ENCODE data around the gene MAN2A2. TPM values are rescaled to one million over a fixed set of nuclear protein-coding genes. Genes with fewer than 3 reads are reported as not detected.

MAN2A2 gene
- polyA plus RNA-seq, 1 experiment, result 14.3 TPM

DNA sequence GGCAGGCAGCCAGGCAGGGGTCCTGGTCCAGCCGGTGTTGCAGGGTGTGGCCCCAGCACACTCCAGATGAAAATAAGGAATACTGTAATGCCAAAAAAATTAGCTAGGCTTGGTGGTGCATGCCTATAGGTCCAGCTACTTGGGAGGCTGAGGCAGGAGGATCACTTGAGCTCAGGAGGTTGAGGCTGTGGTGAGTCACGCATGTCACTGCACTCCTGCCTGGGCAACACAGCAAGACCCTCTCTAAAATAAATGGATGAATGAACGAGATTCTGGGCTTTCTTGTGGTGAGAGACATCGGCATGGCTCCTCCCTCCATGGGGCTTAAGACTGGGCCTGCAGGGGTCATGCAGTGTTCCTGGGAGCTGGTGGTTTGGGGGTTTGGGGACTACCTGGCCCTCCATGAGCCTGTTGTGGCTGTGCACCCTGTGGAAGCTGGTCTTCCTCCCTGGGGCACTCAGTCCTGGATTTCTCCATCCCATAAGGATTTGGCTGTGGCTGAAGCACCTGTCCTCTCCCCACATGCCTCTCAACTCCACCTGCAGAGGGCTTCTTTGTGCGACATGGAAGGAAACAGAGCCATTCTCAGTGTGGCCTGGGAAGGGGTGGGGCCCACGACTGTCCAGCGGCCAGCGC lies 44.0 kb downstream of the MAN2A2 start:
- POLR2A ChIA-PET, result interaction anchor here (1.2 kb wide), 1 partner anchor 12 kb away, joined by 3 read pairs; the partner anchor contains the start of gene UNC45A
- no peak for DNase-seq (ENCODE audit: low read depth, low spot score)
- peaks cover 3% of the 10 kb centered on the region; the same call in 1 of the 2 replicates for H3K9me3 ChIP-seq (ENCODE audit: control insufficient read depth, insufficient read depth, low read length)
- TF ChIP-seq CTCF (IDR thresholded peaks at IDR 0.05; ENCODE audit: low read depth, low read length), result no peak
- CTCF ChIA-PET, result interaction anchor here (1.0 to 2.3 kb wide), 3 partner anchors 9 to 102 kb away, joined by 3 to 8 read pairs (median 4); no protein-coding TSS in a partner anchor
- H3K27me3 ChIP-seq (ENCODE audit: control insufficient read depth, insufficient read depth, low read length), result no peaks in the 10 kb centered on the region
- no peak overlapping the region for H3K4me3 ChIP-seq (ENCODE audit: low read depth, low read length)
- H3K27ac ChIP-seq (ENCODE audit: low read depth, low read length), result no peak overlapping the region

DNA sequence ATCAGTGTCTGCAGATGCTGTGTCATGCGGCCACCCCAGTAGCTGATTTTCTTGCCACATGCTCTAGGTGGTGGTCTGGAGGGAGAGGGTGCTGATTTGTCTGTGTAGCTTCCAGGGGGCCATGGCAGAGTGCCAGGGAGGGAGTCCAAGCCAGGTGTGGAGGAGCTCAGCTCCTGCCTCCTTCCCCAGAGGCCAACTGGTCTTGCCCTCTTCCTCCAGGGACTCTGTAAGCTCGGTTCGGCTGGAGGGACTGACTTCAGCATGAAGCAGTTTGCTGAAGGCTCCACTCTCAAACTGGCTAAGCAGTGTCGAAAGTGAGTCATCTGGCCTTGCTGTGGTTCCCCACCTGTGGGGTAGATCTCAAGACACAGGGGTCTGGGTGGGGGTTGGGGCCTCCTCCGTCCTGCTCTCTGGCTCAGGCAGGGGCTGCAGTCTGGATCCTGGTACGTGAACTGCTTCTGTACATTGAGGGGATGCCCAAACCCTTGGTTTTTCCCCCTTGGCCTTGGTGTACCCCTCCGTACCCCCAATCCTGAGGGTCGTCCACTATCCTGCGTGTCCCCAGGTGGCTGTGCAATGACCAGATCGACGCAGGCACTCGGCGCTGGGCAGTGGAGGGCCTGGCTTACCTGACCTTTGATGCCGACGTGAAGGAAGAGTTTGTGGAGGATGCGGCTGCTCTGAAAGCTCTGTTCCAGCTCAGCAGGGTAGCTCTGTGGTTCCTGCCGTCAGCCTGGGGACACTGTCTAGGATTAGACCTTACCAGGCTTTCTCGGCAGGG lies 44.7 kb downstream of the MAN2A2 start:
- Histone ChIP-seq H3K27ac (ENCODE audit: low read depth, low read length) (no peak overlapping the region), H3K9me3 (ENCODE audit: control insufficient read depth, insufficient read depth, low read length) (peaks cover 3% of the 10 kb centered on the region; the same call in 1 of the 2 replicates), H3K27me3 (ENCODE audit: control insufficient read depth, insufficient read depth, low read length) (no peaks in the 10 kb centered on the region), H3K4me3 (ENCODE audit: low read depth, low read length) (no peak overlapping the region)
- no peak for TF ChIP-seq CTCF (IDR thresholded peaks at IDR 0.05; ENCODE audit: low read depth, low read length)
- POLR2A ChIA-PET, result no interaction called here
- no peak for DNase-seq (ENCODE audit: low read depth, low spot score)
- CTCF ChIA-PET, result interaction anchor here (0.9 to 2.3 kb wide), 5 partner anchors 9 to 101 kb away, joined by 3 to 8 read pairs (median 4); no protein-coding TSS in a partner anchor

- H3K4me3 ChIP-seq (ENCODE audit: low read depth, low read length), result no peak overlapping the region
- H3K27me3 ChIP-seq (ENCODE audit: control insufficient read depth, insufficient read depth, low read length), result no peaks in the 10 kb centered on the region
- no peak for TF ChIP-seq CTCF (IDR thresholded peaks at IDR 0.05; ENCODE audit: low read depth, low read length)
- ChIA-PET POLR2A (no interaction called here), CTCF (interaction anchor here (0.9 to 1.8 kb wide), 2 partner anchors 9 to 61 kb away, joined by 3 to 6 read pairs; no protein-coding TSS in a partner anchor)
- DNase-seq (ENCODE audit: low read depth, low spot score), result no peak
- H3K9me3 ChIP-seq (ENCODE audit: control insufficient read depth, insufficient read depth, low read length), result peaks cover 3% of the 10 kb centered on the region; the same call in 1 of the 2 replicates
- no peak overlapping the region for H3K27ac ChIP-seq (ENCODE audit: low read depth, low read length)
These were observed 45.4 kb downstream of the MAN2A2 start for GRCh38 chr15:90948506-90948905.

DNA sequence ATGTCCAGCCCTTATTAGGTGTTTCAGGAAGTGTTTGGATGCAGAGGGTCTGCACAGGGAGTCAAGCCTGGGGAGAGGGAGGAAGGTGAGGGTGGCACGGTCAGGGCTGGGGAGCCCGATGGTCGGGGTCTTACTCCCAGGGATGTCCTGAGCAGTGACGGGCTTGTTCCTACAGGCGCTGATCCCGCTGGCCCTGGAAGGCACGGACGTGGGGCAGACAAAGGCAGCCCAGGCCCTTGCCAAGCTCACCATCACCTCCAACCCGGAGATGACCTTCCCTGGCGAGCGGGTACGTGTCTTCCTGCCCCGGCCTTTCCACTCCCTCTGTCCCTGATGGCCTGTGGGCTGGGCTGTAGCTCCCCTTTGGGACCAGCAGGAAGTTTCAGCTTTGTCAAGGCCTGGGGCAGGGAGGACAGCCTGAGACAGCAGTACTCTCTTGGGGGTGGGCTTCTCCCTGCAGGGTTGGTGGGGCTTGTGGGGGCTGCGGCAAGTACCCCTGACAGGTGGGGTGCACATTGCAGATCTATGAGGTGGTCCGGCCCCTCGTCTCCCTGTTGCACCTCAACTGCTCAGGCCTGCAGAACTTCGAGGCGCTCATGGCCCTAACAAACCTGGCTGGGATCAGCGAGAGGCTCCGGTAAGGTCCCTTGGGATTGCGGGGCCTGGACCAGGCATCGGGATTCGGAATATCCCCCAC lies 47.0 kb downstream of the MAN2A2 start:
- DNase-seq (ENCODE audit: low read depth, low spot score), result no peak
- H3K4me3 ChIP-seq (ENCODE audit: low read depth, low read length), result no peak overlapping the region
- no peak for TF ChIP-seq CTCF (IDR thresholded peaks at IDR 0.05; ENCODE audit: low read depth, low read length)
- no peaks in the 10 kb centered on the region for H3K27me3 ChIP-seq (ENCODE audit: control insufficient read depth, insufficient read depth, low read length)
- no peak overlapping the region for H3K27ac ChIP-seq (ENCODE audit: low read depth, low read length)
- POLR2A ChIA-PET, result no interaction called here
- H3K9me3 ChIP-seq (ENCODE audit: control insufficient read depth, insufficient read depth, low read length), result peaks cover 6% of the 10 kb centered on the region; the same call in 1 of the 2 replicates
- CTCF ChIA-PET, result no interaction called here
